ENCODE data around the gene NDUFAF4. TPM values are rescaled to one million over a fixed set of nuclear protein-coding genes. Genes with fewer than 3 reads are reported as not detected.

NDUFAF4 gene
- total and polyA plus RNA-seq, 2 experiments from 2014 or later, result 7.2 to 83.4 TPM

DNA sequence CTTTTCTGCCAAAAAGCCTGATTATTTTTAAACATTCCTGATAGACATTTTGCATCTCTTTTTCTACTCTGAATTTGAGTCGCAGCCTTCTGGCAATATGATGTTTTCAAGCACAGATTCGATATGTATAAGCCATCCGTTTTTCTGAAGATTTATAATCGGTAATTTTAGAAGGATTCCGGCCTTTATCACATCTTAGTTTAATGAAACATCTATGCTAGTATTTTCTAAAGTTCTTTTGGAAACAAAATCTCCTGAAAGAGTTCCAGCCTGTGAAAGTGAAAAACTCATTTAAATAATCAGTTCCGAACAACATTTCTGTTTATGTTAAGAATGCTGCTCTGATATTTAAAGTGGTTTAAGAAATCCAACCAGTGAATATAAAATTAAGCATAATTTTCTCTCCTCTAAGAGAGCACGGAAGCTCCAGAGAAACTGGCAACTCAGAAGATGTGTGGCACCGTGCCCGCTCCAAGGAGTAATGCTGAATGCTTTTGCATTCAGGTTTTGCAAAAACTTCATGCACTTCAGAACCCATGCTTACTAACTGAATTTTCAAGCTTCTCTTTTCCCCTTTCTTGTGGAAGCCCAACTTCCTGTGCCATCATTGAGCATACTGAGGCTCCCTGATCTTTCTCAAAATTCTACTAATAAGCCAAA lies 20.7 kb downstream of the NDUFAF4 start:
- Histone ChIP-seq H3K27me3 (replicated peaks; ENCODE audit: insufficient read depth) (0 out of 2 replicates have a peak, but pooled peaks cover 6% of the 10 kb centered on the region), H3K36me3 (ENCODE audit: low read depth) (no peaks in the 10 kb centered on the region), H3F3A (ENCODE audit: insufficient read depth) (no peaks in the 10 kb centered on the region), H3K79me2 (ENCODE audit: insufficient read depth) (no peaks in the 10 kb centered on the region), H3K4me1 (ENCODE audit: insufficient read depth) (no peaks in the 10 kb centered on the region), H4K20me1 (ENCODE audit: insufficient read depth) (no peaks in the 10 kb centered on the region), H3K27ac (no peak overlapping the region), H3K9me3 (ENCODE audit: low read depth) (no peaks in the 10 kb centered on the region), H3K9me2 (ENCODE audit: insufficient read depth) (no peaks in the 10 kb centered on the region), H3K9ac (no peak overlapping the region), H2AFZ (no peak overlapping the region), H3K4me2 (ENCODE audit: unreplicated experiment) (no peak overlapping the region), H3K4me3 (no peak overlapping the region)
- TF ChIP-seq EZH2 (IDR thresholded peaks at IDR 0.05; ENCODE audit: insufficient read depth, poor library complexity, severe bottlenecking) (no peak), EZH2phosphoT487 (IDR thresholded peaks at IDR 0.05; ENCODE audit: insufficient read depth, low read depth) (no peak)
- 70 to 71% methylated on average over 9 of the region's 9 CpGs for WGBS, 2 experiments (ENCODE audit: low coverage in 1 of 2, low lambda C conversion rate in 2 of 2, missing lambda C conversion rate in 2 of 2)
- in situ Hi-C loops (cut with MboI), result no loop called here
- no peak for DNase-seq

GRCh38 chr6:96872976-96873375 lies 24.7 kb downstream of the NDUFAF4 start:
- in situ Hi-C loops (cut with MboI), result no loop called here
- 50 to 82% methylated on average over 1 of the region's 1 CpG for WGBS, 2 experiments (ENCODE audit: low coverage in 1 of 2, low lambda C conversion rate in 2 of 2, missing lambda C conversion rate in 2 of 2)

DNA sequence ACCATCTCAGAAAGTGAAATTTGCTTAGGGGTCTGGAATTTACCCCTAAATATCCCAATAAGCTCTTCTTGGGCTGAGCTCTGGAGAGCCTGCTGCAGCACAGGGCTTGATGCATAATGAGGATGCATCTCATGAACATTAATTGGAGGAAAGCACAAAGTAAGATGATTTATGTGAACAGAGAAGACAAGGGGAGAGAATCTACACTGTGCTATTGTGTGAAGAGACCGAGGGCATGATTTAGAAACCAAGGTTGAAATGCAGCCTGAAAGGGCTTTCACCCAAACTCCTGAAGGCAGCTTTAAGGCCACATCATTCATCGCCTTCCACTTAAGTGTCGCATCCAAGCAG lies 32.7 kb downstream of the NDUFAF4 start:
- no peaks in the 10 kb centered on the region for H3K27me3 ChIP-seq (replicated peaks; ENCODE audit: insufficient read depth)
- no peaks in the 10 kb centered on the region for H3K9me3 ChIP-seq (ENCODE audit: low read depth)
- H3K4me3 ChIP-seq, result no peak overlapping the region
- no peaks in the 10 kb centered on the region for H3K36me3 ChIP-seq (ENCODE audit: low read depth)
- H3K4me1 ChIP-seq (ENCODE audit: insufficient read depth), result no peaks in the 10 kb centered on the region
- H3F3A ChIP-seq (ENCODE audit: insufficient read depth), result no peaks in the 10 kb centered on the region
- H3K79me2 ChIP-seq (ENCODE audit: insufficient read depth), result no peaks in the 10 kb centered on the region
- no peak overlapping the region for H3K4me2 ChIP-seq (ENCODE audit: unreplicated experiment)
- DNase-seq, result no peak
- no peaks in the 10 kb centered on the region for H4K20me1 ChIP-seq (ENCODE audit: insufficient read depth)
- no peaks in the 10 kb centered on the region for H3K9me2 ChIP-seq (ENCODE audit: insufficient read depth)
- no peak overlapping the region for H3K27ac ChIP-seq
- 68 to 74% methylated on average over 3 of the region's 3 CpGs for WGBS, 2 experiments (ENCODE audit: low coverage in 1 of 2, low lambda C conversion rate in 2 of 2, missing lambda C conversion rate in 2 of 2)
- TF ChIP-seq EZH2 (IDR thresholded peaks at IDR 0.05; ENCODE audit: insufficient read depth, poor library complexity, severe bottlenecking), result no peak
- no peak for TF ChIP-seq EZH2phosphoT487 (IDR thresholded peaks at IDR 0.05; ENCODE audit: insufficient read depth, low read depth)
- in situ Hi-C loops (cut with MboI), result no loop called here
- no peak overlapping the region for H3K9ac ChIP-seq
- no peak overlapping the region for H2AFZ ChIP-seq

More at GRCh38 chr6:96872976-96873375, 24.7 kb downstream of the NDUFAF4 start:
- no peaks in the 10 kb centered on the region for H3K4me1 ChIP-seq (ENCODE audit: insufficient read depth)
- H3K9me3 ChIP-seq (ENCODE audit: low read depth), result no peaks in the 10 kb centered on the region
- no peak overlapping the region for H2AFZ ChIP-seq
- TF ChIP-seq EZH2 (IDR thresholded peaks at IDR 0.05; ENCODE audit: insufficient read depth, poor library complexity, severe bottlenecking), result no peak
- no peak for TF ChIP-seq EZH2phosphoT487 (IDR thresholded peaks at IDR 0.05; ENCODE audit: insufficient read depth, low read depth)
- no peak overlapping the region for H3K4me2 ChIP-seq (ENCODE audit: unreplicated experiment)
- no peaks in the 10 kb centered on the region for H3K79me2 ChIP-seq (ENCODE audit: insufficient read depth)
- no peak overlapping the region for H3K4me3 ChIP-seq
- H3F3A ChIP-seq (ENCODE audit: insufficient read depth), result no peaks in the 10 kb centered on the region
- no peak overlapping the region for H3K9ac ChIP-seq
- H3K9me2 ChIP-seq (ENCODE audit: insufficient read depth), result no peaks in the 10 kb centered on the region
- no peak for DNase-seq
- H3K27me3 ChIP-seq (replicated peaks; ENCODE audit: insufficient read depth), result peaks cover 4% of the 10 kb centered on the region; the same call in 1 of the 2 replicates
- no peaks in the 10 kb centered on the region for H3K36me3 ChIP-seq (ENCODE audit: low read depth)
- H3K27ac ChIP-seq, result no peak overlapping the region
- H4K20me1 ChIP-seq (ENCODE audit: insufficient read depth), result no peaks in the 10 kb centered on the region

- Histone ChIP-seq H3K9me2 (ENCODE audit: insufficient read depth) (no peaks in the 10 kb centered on the region), H3K4me2 (ENCODE audit: unreplicated experiment) (no peak overlapping the region), H3K79me2 (ENCODE audit: insufficient read depth) (no peaks in the 10 kb centered on the region), H2AFZ (no peak overlapping the region), H3K27me3 (replicated peaks; ENCODE audit: insufficient read depth) (no peaks in the 10 kb centered on the region), H3K9ac (no peak overlapping the region), H3K4me1 (ENCODE audit: insufficient read depth) (no peaks in the 10 kb centered on the region), H3K9me3 (ENCODE audit: low read depth) (no peaks in the 10 kb centered on the region), H3K27ac (no peak overlapping the region), H3F3A (ENCODE audit: insufficient read depth) (no peaks in the 10 kb centered on the region), H4K20me1 (ENCODE audit: insufficient read depth) (no peaks in the 10 kb centered on the region), H3K4me3 (no peak overlapping the region), H3K36me3 (ENCODE audit: low read depth) (no peaks in the 10 kb centered on the region)
- TF ChIP-seq EZH2phosphoT487 (IDR thresholded peaks at IDR 0.05; ENCODE audit: insufficient read depth, low read depth), result no peak
- no peak for TF ChIP-seq EZH2 (IDR thresholded peaks at IDR 0.05; ENCODE audit: insufficient read depth, poor library complexity, severe bottlenecking)
- in situ Hi-C loops (cut with MboI), result no loop called here
- 6 to 7% methylated on average over 3 of the region's 3 CpGs for WGBS, 2 experiments (ENCODE audit: low coverage in 1 of 2, low lambda C conversion rate in 2 of 2, missing lambda C conversion rate in 2 of 2)
- no peak for DNase-seq
Observed at GRCh38 chr6:96864216-96865054, 33.3 kb downstream of the NDUFAF4 start.

All from GM23248 (cell line).